ENCODE measurements around the gene SCYGR2. TPM values are rescaled to one million over a fixed set of nuclear protein-coding genes. Genes with fewer than 3 reads are reported as not detected.

Gene SCYGR2
- total RNA-seq, 2 experiments from 2014 or later: not detected

DNA sequence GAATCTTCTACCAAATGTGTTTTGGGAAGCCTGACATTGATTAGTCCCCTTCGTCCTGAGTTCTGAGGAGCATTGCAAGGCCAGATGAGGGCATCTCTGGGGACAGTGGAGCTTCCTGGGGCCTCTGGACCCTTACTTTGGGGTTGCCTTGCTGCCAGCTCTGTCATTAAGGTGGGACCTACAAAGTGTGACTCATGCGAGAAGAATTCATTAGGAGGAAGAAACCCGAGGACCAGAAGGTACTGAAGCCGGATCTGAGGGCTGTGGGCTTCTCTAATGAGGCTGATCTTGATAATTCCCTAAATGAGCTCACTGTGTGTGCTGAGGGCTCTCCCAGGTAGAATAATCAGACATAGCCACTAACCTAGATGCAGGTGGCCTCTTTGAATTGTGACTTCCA lies 695 bp upstream of the SCYGR2 start:
- ATAC-seq (ENCODE audit: poor library complexity) (no peak), DNase-seq (no peak)
- peaks cover 0 to 6% of the 10 kb centered on the region in 2 experiments for H3K9me3 ChIP-seq (ENCODE audit: control insufficient read depth in 1 of 2, insufficient read depth in 1 of 2, low read length in 2 of 2)
- Mint-ChIP-seq H3K4me1 (ENCODE audit: low read depth) (no peaks in the 10 kb centered on the region), H3K4me3 (no peak overlapping the region), H3K27me3 (peaks cover 62% of the 10 kb centered on the region), H3K27ac (no peak overlapping the region), H3K9me3 (no peaks in the 10 kb centered on the region), H3K36me3 (ENCODE audit: low read depth) (no peaks in the 10 kb centered on the region)
- ChIA-PET CTCF (no interaction called here), POLR2A (no interaction called here)
- H3K4me1 ChIP-seq (ENCODE audit: insufficient read depth, low read length): no peaks in the 10 kb centered on the region
- TF ChIP-seq, protein P1, sequence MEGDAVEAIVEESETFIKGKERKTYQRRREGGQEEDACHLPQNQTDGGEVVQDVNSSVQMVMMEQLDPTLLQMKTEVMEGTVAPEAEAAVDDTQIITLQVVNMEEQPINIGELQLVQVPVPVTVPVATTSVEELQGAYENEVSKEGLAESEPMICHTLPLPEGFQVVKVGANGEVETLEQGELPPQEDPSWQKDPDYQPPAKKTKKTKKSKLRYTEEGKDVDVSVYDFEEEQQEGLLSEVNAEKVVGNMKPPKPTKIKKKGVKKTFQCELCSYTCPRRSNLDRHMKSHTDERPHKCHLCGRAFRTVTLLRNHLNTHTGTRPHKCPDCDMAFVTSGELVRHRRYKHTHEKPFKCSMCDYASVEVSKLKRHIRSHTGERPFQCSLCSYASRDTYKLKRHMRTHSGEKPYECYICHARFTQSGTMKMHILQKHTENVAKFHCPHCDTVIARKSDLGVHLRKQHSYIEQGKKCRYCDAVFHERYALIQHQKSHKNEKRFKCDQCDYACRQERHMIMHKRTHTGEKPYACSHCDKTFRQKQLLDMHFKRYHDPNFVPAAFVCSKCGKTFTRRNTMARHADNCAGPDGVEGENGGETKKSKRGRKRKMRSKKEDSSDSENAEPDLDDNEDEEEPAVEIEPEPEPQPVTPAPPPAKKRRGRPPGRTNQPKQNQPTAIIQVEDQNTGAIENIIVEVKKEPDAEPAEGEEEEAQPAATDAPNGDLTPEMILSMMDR (IDR thresholded peaks at IDR 0.05): no peak
- intact Hi-C loops (cut with DNase I, micrococcal nuclease): no loop called here
- H3K27me3 ChIP-seq (ENCODE audit: control insufficient read depth in 1 of 2, insufficient read depth in 2 of 2, low read length in 2 of 2): peaks cover 3 to 5% of the 10 kb centered on the region in 2 experiments
- no peak overlapping the region for H3K4me3 ChIP-seq (ENCODE audit: low read length)
- H3K36me3 ChIP-seq (ENCODE audit: insufficient read depth, low read length): no peaks in the 10 kb centered on the region
- no peak overlapping the region for H3K27ac ChIP-seq (ENCODE audit: low read depth in 1 of 2, low read length in 2 of 2)

- H3K36me3 Mint-ChIP-seq (ENCODE audit: low read depth): no peaks in the 10 kb centered on the region
- Histone ChIP-seq H3K4me3 (ENCODE audit: low read length) (no peak overlapping the region), H3K27me3 (ENCODE audit: control insufficient read depth in 1 of 2, insufficient read depth in 2 of 2, low read length in 2 of 2) (no peaks in the 10 kb centered on the region), H3K36me3 (ENCODE audit: insufficient read depth, low read length) (no peaks in the 10 kb centered on the region), H3K4me1 (ENCODE audit: insufficient read depth, low read length) (no peaks in the 10 kb centered on the region), H3K9me3 (ENCODE audit: control insufficient read depth in 1 of 2, insufficient read depth in 1 of 2, low read length in 2 of 2) (peaks cover 0 to 6% of the 10 kb centered on the region in 2 experiments), H3K27ac (ENCODE audit: low read depth in 1 of 2, low read length in 2 of 2) (no peak overlapping the region)
- POLR2A ChIA-PET: no interaction called here
- CTCF ChIA-PET: no interaction called here
- ATAC-seq (ENCODE audit: poor library complexity) (no peak), DNase-seq (no peak)
- TF ChIP-seq, protein P1 (IDR thresholded peaks at IDR 0.05): no peak
- no peak overlapping the region for H3K27ac Mint-ChIP-seq
- no peak overlapping the region for H3K4me3 Mint-ChIP-seq
- no peaks in the 10 kb centered on the region for H3K9me3 Mint-ChIP-seq
- H3K27me3 Mint-ChIP-seq: peaks cover 45% of the 10 kb centered on the region
- intact Hi-C loops (cut with DNase I, micrococcal nuclease): no loop called here
- no peaks in the 10 kb centered on the region for H3K4me1 Mint-ChIP-seq (ENCODE audit: low read depth)
These were observed 3.7 kb downstream of the SCYGR2 start for GRCh38 chr2:227602358-227602757.

DNA sequence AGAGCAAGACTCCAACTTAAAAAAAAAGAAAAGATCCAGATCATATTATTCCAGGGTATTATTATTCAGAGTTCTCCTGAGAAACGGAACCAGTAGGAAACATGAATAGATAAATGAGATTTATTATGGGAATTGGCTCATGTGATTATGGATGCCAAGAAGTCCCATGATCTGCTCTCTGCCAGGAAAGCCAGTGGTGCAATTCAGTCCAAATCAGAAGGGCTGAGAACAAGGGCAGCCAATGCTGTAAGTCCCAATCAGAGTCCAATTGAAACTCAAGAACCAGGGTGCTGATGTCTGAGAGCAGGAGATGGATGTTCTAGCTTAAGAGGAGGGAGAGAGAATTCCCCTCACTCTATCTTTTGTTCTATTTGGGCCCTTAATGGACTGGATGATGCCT lies 7.8 kb downstream of the SCYGR2 start:
- peaks cover 0 to 4% of the 10 kb centered on the region in 2 experiments for H3K9me3 ChIP-seq (ENCODE audit: control insufficient read depth in 1 of 2, insufficient read depth in 1 of 2, low read length in 2 of 2)
- peaks cover 11% of the 10 kb centered on the region for H3K4me1 Mint-ChIP-seq (ENCODE audit: low read depth)
- no peaks in the 10 kb centered on the region for H3K4me1 ChIP-seq (ENCODE audit: insufficient read depth, low read length)
- ChIA-PET CTCF (no interaction called here), POLR2A (no interaction called here)
- no peaks in the 10 kb centered on the region for H3K36me3 ChIP-seq (ENCODE audit: insufficient read depth, low read length)
- no peak overlapping the region for H3K27ac Mint-ChIP-seq
- H3K27me3 ChIP-seq (ENCODE audit: control insufficient read depth in 1 of 2, insufficient read depth in 2 of 2, low read length in 2 of 2): peaks cover 0 to 4% of the 10 kb centered on the region in 2 experiments
- H3K9me3 Mint-ChIP-seq: no peaks in the 10 kb centered on the region
- no peak overlapping the region for H3K4me3 ChIP-seq (ENCODE audit: low read length)
- H3K27me3 Mint-ChIP-seq: peaks cover 39% of the 10 kb centered on the region
- no peak overlapping the region for H3K27ac ChIP-seq (ENCODE audit: low read depth in 1 of 2, low read length in 2 of 2)
- no peak for ATAC-seq (ENCODE audit: poor library complexity)
- intact Hi-C loops (cut with DNase I, micrococcal nuclease): no loop called here
- TF ChIP-seq, protein P1 (IDR thresholded peaks at IDR 0.05): no peak
- no peak overlapping the region for H3K4me3 Mint-ChIP-seq
- DNase-seq: no peak
- no peaks in the 10 kb centered on the region for H3K36me3 Mint-ChIP-seq (ENCODE audit: low read depth)

Data from CD4-positive, alpha-beta T cell (primary cell).